ENCODE measurements around the gene LNPEP. TPM values are rescaled to one million over a fixed set of nuclear protein-coding genes. Genes with fewer than 3 reads are reported as not detected.
A peak's percentile ranks its signal among the peaks of the same experiment; 100 is the strongest.

Gene LNPEP
- total RNA-seq, 5 donors from 2014 or later (not counting 1 experiment from before 2014, with no cell fraction given), result 82.3 to 102 (median 86.3) TPM

GRCh38 chr5:96966801-96967200, 30.9 kb downstream of the LNPEP start:
- Mint-ChIP-seq H3K27ac (peak overlapping the region; percentile 39 to 79), H3K9me3 (no peaks in the 10 kb centered on the region), H3K4me1 (peaks cover 86 to 91% (median 90%) of the 10 kb centered on the region in 3 donors), H3K27me3 (no peaks in the 10 kb centered on the region), H3K36me3 (peaks cover 8% of the 10 kb centered on the region), H3K4me3 (no peak overlapping the region)
- CTCF ChIA-PET, result interaction anchor here (0.6 to 0.7 kb wide), 3 partner anchors 21 to 316 kb away, joined by 3 to 6 read pairs (median 5); no protein-coding TSS in a partner anchor
- WGBS (ENCODE audit: insufficient coverage), result no CpG with 5 or more reads among the region's 4 CpGs
- Histone ChIP-seq H3K36me3 (ENCODE audit: control insufficient read depth in 2 of 2, extremely low read depth in 1 of 2, insufficient read depth in 1 of 2, low read length in 1 of 2) (no peaks in the 10 kb centered on the region), H3K9me3 (no peaks in the 10 kb centered on the region), H3K4me3 (ENCODE audit: control insufficient read depth in 1 of 2, extremely low read depth in 1 of 2, low read length in 1 of 2) (no peak overlapping the region), H3K4me1 (ENCODE audit: control insufficient read depth in 1 of 2, extremely low read depth in 1 of 2, insufficient read depth in 2 of 2, low read length in 2 of 2) (peaks cover 18 to 51% of the 10 kb centered on the region in 2 experiments), H3K27ac (ENCODE audit: low read length) (no peak overlapping the region), H3K27me3 (replicated peaks in 1 of 2; ENCODE audit: control insufficient read depth in 2 of 2, extremely low read depth in 1 of 2, insufficient read depth in 2 of 2, low read length in 1 of 2) (no peaks in the 10 kb centered on the region)
- POLR2A ChIA-PET, result interaction anchor here in 1 of 2 donors (0.5 to 1.0 kb wide), 4 partner anchors 9 to 217 kb away, joined by 3 to 4 read pairs (median 4); no protein-coding TSS in a partner anchor
- no peak for ATAC-seq (replicated peaks in 1 of 4)
- no peak for DNase-seq

- Mint-ChIP-seq H3K27ac (peak overlapping the region; percentile 39 to 79), H3K36me3 (peaks cover 8% of the 10 kb centered on the region), H3K9me3 (no peaks in the 10 kb centered on the region), H3K4me1 (peaks cover 86 to 91% (median 90%) of the 10 kb centered on the region in 3 donors), H3K4me3 (no peak overlapping the region), H3K27me3 (no peaks in the 10 kb centered on the region)
- WGBS (ENCODE audit: insufficient coverage), result no CpG with 5 or more reads among the region's 1 CpG
- ATAC-seq (replicated peaks in 1 of 4), result no peak
- no peaks in the 10 kb centered on the region for H3K27me3 ChIP-seq (replicated peaks in 1 of 2; ENCODE audit: control insufficient read depth in 2 of 2, extremely low read depth in 1 of 2, insufficient read depth in 2 of 2, low read length in 1 of 2)
- H3K4me3 ChIP-seq (ENCODE audit: control insufficient read depth in 1 of 2, extremely low read depth in 1 of 2, low read length in 1 of 2), result no peak overlapping the region
- no peak for DNase-seq
- POLR2A ChIA-PET, result no interaction called here
- H3K27ac ChIP-seq (ENCODE audit: low read length), result no peak overlapping the region
- H3K4me1 ChIP-seq (ENCODE audit: control insufficient read depth in 1 of 2, extremely low read depth in 1 of 2, insufficient read depth in 2 of 2, low read length in 2 of 2), result peaks cover 19 to 52% of the 10 kb centered on the region in 2 experiments
- H3K9me3 ChIP-seq, result no peaks in the 10 kb centered on the region
- CTCF ChIA-PET, result no interaction called here
- no peaks in the 10 kb centered on the region for H3K36me3 ChIP-seq (ENCODE audit: control insufficient read depth in 2 of 2, extremely low read depth in 1 of 2, insufficient read depth in 1 of 2, low read length in 1 of 2)
Measured at GRCh38 chr5:96967400-96967799, 31.5 kb downstream of the LNPEP start.

GRCh38 chr5:96968074-96968473, 32.2 kb downstream of the LNPEP start:
- Mint-ChIP-seq H3K4me1 (peaks cover 86 to 91% (median 90%) of the 10 kb centered on the region in 3 donors), H3K27ac (peak overlapping the region; percentile 68 to 84), H3K36me3 (peaks cover 8% of the 10 kb centered on the region), H3K27me3 (no peaks in the 10 kb centered on the region), H3K9me3 (no peaks in the 10 kb centered on the region), H3K4me3 (peak overlapping the region in 1 of 3 donors; percentile 27)
- H3K27ac ChIP-seq (ENCODE audit: low read length), result no peak overlapping the region
- WGBS (ENCODE audit: insufficient coverage), result no CpG with 5 or more reads among the region's 1 CpG
- ChIA-PET POLR2A (no interaction called here), CTCF (no interaction called here)
- H3K4me1 ChIP-seq (ENCODE audit: control insufficient read depth in 1 of 2, extremely low read depth in 1 of 2, insufficient read depth in 2 of 2, low read length in 2 of 2), result peaks cover 19 to 53% of the 10 kb centered on the region in 2 experiments
- ATAC-seq (replicated peaks in 1 of 4) (no peak), DNase-seq (no peak)
- no peaks in the 10 kb centered on the region for H3K27me3 ChIP-seq (replicated peaks in 1 of 2; ENCODE audit: control insufficient read depth in 2 of 2, extremely low read depth in 1 of 2, insufficient read depth in 2 of 2, low read length in 1 of 2)
- H3K36me3 ChIP-seq (ENCODE audit: control insufficient read depth in 2 of 2, extremely low read depth in 1 of 2, insufficient read depth in 1 of 2, low read length in 1 of 2), result no peaks in the 10 kb centered on the region
- no peaks in the 10 kb centered on the region for H3K9me3 ChIP-seq
- H3K4me3 ChIP-seq (ENCODE audit: control insufficient read depth in 1 of 2, extremely low read depth in 1 of 2, low read length in 1 of 2), result no peak overlapping the region

- Mint-ChIP-seq H3K4me1 (peaks cover 84 to 90% (median 88%) of the 10 kb centered on the region in 3 donors), H3K36me3 (peaks cover 8% of the 10 kb centered on the region), H3K4me3 (peak overlapping the region in 2 of 3 donors; percentile 17 to 27), H3K27me3 (no peaks in the 10 kb centered on the region), H3K9me3 (no peaks in the 10 kb centered on the region), H3K27ac (peak overlapping the region; percentile 68 to 84)
- Histone ChIP-seq H3K27me3 (replicated peaks in 1 of 2; ENCODE audit: control insufficient read depth in 2 of 2, extremely low read depth in 1 of 2, insufficient read depth in 2 of 2, low read length in 1 of 2) (no peaks in the 10 kb centered on the region), H3K27ac (ENCODE audit: low read length) (no peak overlapping the region), H3K36me3 (ENCODE audit: control insufficient read depth in 2 of 2, extremely low read depth in 1 of 2, insufficient read depth in 1 of 2, low read length in 1 of 2) (no peaks in the 10 kb centered on the region), H3K4me3 (ENCODE audit: control insufficient read depth in 1 of 2, extremely low read depth in 1 of 2, low read length in 1 of 2) (no peak overlapping the region), H3K9me3 (no peaks in the 10 kb centered on the region), H3K4me1 (ENCODE audit: control insufficient read depth in 1 of 2, extremely low read depth in 1 of 2, insufficient read depth in 2 of 2, low read length in 2 of 2) (peaks cover 17 to 52% of the 10 kb centered on the region in 2 experiments)
- ATAC-seq (replicated peaks in 1 of 4) (no peak), DNase-seq (no peak)
- WGBS (ENCODE audit: insufficient coverage), result 94% methylated on average over 2 of the region's 2 CpGs
- CTCF ChIA-PET, result interaction anchor here (0.7 to 1.0 kb wide), 4 partner anchors 9 to 206 kb away, joined by 3 to 6 read pairs (median 4); no protein-coding TSS in a partner anchor
- POLR2A ChIA-PET, result interaction anchor here in 1 of 2 donors (0.7 kb wide), 1 partner anchor 145 kb away, joined by 3 read pairs; no protein-coding TSS in a partner anchor
Measured at GRCh38 chr5:96968614-96969013, 32.7 kb downstream of the LNPEP start.

- H3K9me3 ChIP-seq, result no peaks in the 10 kb centered on the region
- peaks cover 22 to 53% of the 10 kb centered on the region in 2 experiments for H3K4me1 ChIP-seq (ENCODE audit: control insufficient read depth in 1 of 2, extremely low read depth in 1 of 2, insufficient read depth in 2 of 2, low read length in 2 of 2)
- ChIA-PET POLR2A (interaction anchor here in 1 of 2 donors (0.6 kb wide), 1 partner anchor 11 kb away, joined by 4 read pairs; no protein-coding TSS in a partner anchor), CTCF (interaction anchor here (0.6 to 1.0 kb wide), 9 partner anchors 10 to 217 kb away, joined by 3 to 10 read pairs (median 4); no protein-coding TSS in a partner anchor)
- Mint-ChIP-seq H3K4me1 (peaks cover 87 to 90% (median 90%) of the 10 kb centered on the region in 3 donors), H3K9me3 (no peaks in the 10 kb centered on the region), H3K27me3 (no peaks in the 10 kb centered on the region), H3K27ac (peak overlapping the region in 1 of 2 donors; percentile 9), H3K4me3 (no peak overlapping the region), H3K36me3 (peaks cover 8% of the 10 kb centered on the region)
- WGBS (ENCODE audit: insufficient coverage), result no CpG with 5 or more reads among the region's 2 CpGs
- H3K27me3 ChIP-seq (replicated peaks in 1 of 2; ENCODE audit: control insufficient read depth in 2 of 2, extremely low read depth in 1 of 2, insufficient read depth in 2 of 2, low read length in 1 of 2), result no peaks in the 10 kb centered on the region
- no peaks in the 10 kb centered on the region for H3K36me3 ChIP-seq (ENCODE audit: control insufficient read depth in 2 of 2, extremely low read depth in 1 of 2, insufficient read depth in 1 of 2, low read length in 1 of 2)
- DNase-seq, result no peak
- no peak for ATAC-seq (replicated peaks in 1 of 4)
- H3K27ac ChIP-seq (ENCODE audit: low read length), result no peak overlapping the region
- no peak overlapping the region for H3K4me3 ChIP-seq (ENCODE audit: control insufficient read depth in 1 of 2, extremely low read depth in 1 of 2, low read length in 1 of 2)
Measured at GRCh38 chr5:96969366-96969765, 33.5 kb downstream of the LNPEP start.

GRCh38 chr5:96972599-96973334, 36.9 kb downstream of the LNPEP start:
- Histone ChIP-seq H3K27ac (ENCODE audit: low read length) (no peak overlapping the region), H3K27me3 (replicated peaks in 1 of 2; ENCODE audit: control insufficient read depth in 2 of 2, extremely low read depth in 1 of 2, insufficient read depth in 2 of 2, low read length in 1 of 2) (no peaks in the 10 kb centered on the region), H3K4me1 (ENCODE audit: control insufficient read depth in 1 of 2, extremely low read depth in 1 of 2, insufficient read depth in 2 of 2, low read length in 2 of 2) (peaks cover 25 to 44% of the 10 kb centered on the region in 2 experiments), H3K9me3 (no peaks in the 10 kb centered on the region), H3K4me3 (ENCODE audit: control insufficient read depth in 1 of 2, extremely low read depth in 1 of 2, low read length in 1 of 2) (no peak overlapping the region), H3K36me3 (ENCODE audit: control insufficient read depth in 2 of 2, extremely low read depth in 1 of 2, insufficient read depth in 1 of 2, low read length in 1 of 2) (no peaks in the 10 kb centered on the region)
- Mint-ChIP-seq H3K9me3 (no peaks in the 10 kb centered on the region), H3K4me3 (peak overlapping the region; percentile 49 to 69 (median 67)), H3K27me3 (no peaks in the 10 kb centered on the region), H3K4me1 (peaks cover 88 to 94% (median 89%) of the 10 kb centered on the region in 3 donors), H3K36me3 (no peaks in the 10 kb centered on the region), H3K27ac (peak overlapping the region; percentile 49 to 79)
- CTCF ChIA-PET, result interaction anchor here in 1 of 2 donors (1.0 to 1.2 kb wide), 3 partner anchors 10 to 104 kb away, joined by 3 to 4 read pairs (median 3); no protein-coding TSS in a partner anchor
- WGBS (ENCODE audit: insufficient coverage), result no CpG with 5 or more reads among the region's 5 CpGs
- POLR2A ChIA-PET, result interaction anchor here (0.5 to 0.7 kb wide), 3 partner anchors 15 to 268 kb away, joined by 3 read pairs; no protein-coding TSS in a partner anchor
- no peak for DNase-seq
- ATAC-seq (replicated peaks in 1 of 4), result peak in 1 of 4 experiments; percentile 18

Data from T-cell (primary cell).